ENCODE data around the gene SP140.
"Not testable (repeated sequence)": the region's sequence is repeated elsewhere in the genome, so short reads cannot be mapped to it uniquely, and the experiment has no call there.

DNA sequence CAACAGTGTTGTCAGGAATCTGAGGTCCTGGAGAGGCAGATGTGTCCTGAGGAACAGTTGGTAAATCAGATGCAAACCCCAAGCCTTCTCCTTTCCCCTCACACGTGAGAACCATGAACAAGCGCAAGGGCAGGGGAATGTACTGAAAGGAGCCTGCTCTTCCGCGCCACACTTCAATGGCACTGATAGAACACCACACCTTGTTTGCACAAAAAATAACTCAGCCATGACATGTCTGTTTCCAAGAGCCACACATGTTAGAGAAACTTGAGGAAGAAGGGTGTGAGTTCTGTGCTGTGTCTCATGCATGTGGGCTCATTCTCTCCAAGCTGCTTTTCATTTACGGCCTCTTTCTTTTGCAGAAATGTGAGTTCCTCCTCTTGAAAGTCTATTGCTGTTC lies 85.3 kb downstream of the SP140 start:
- TF ChIP-seq, protein P1, sequence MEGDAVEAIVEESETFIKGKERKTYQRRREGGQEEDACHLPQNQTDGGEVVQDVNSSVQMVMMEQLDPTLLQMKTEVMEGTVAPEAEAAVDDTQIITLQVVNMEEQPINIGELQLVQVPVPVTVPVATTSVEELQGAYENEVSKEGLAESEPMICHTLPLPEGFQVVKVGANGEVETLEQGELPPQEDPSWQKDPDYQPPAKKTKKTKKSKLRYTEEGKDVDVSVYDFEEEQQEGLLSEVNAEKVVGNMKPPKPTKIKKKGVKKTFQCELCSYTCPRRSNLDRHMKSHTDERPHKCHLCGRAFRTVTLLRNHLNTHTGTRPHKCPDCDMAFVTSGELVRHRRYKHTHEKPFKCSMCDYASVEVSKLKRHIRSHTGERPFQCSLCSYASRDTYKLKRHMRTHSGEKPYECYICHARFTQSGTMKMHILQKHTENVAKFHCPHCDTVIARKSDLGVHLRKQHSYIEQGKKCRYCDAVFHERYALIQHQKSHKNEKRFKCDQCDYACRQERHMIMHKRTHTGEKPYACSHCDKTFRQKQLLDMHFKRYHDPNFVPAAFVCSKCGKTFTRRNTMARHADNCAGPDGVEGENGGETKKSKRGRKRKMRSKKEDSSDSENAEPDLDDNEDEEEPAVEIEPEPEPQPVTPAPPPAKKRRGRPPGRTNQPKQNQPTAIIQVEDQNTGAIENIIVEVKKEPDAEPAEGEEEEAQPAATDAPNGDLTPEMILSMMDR (conservative IDR thresholded peaks at IDR 0.05; ENCODE audit: low read length): not testable (repeated sequence)
- not testable (repeated sequence) for TF ChIP-seq EZH2phosphoT487 (IDR thresholded peaks at IDR 0.05; ENCODE audit: borderline replicate concordance, low read depth, low read length)

All from OCI-LY7 (cell line).